Measurements from ENCODE around the gene GLCCI1.

GLCCI1 gene

GRCh38 chr7:7923818-7924217 lies 44.8 kb upstream of the GLCCI1 start:
- H3K4me3 ChIP-seq (ENCODE audit: low read depth, low read length), result no peak overlapping the region
- no peak for DNase-seq (ENCODE audit: low read depth)
- TF ChIP-seq CTCF (IDR thresholded peaks at IDR 0.05; ENCODE audit: control insufficient read depth, extremely low read depth, insufficient read depth), result no peak

GRCh38 chr7:7924303-7924702 lies 44.3 kb upstream of the GLCCI1 start:
- H3K4me3 ChIP-seq (ENCODE audit: low read depth, low read length), result no peak overlapping the region
- TF ChIP-seq CTCF (IDR thresholded peaks at IDR 0.05; ENCODE audit: control insufficient read depth, extremely low read depth, insufficient read depth), result no peak
- DNase-seq (ENCODE audit: low read depth), result no peak

- no peak for TF ChIP-seq CTCF (IDR thresholded peaks at IDR 0.05; ENCODE audit: control insufficient read depth, extremely low read depth, insufficient read depth)
Measured at GRCh38 chr7:7931626-7932025, 37.0 kb upstream of the GLCCI1 start.

GRCh38 chr7:7932553-7932952 lies 36.0 kb upstream of the GLCCI1 start:
- no peak for DNase-seq (ENCODE audit: low read depth)

More at GRCh38 chr7:7931626-7932025, 37.0 kb upstream of the GLCCI1 start:
- no peak overlapping the region for H3K4me3 ChIP-seq (ENCODE audit: low read depth, low read length)
- DNase-seq (ENCODE audit: low read depth), result no peak

GRCh38 chr7:7933915-7934526 lies 34.6 kb upstream of the GLCCI1 start:
- no peak for TF ChIP-seq CTCF (IDR thresholded peaks at IDR 0.05; ENCODE audit: control insufficient read depth, extremely low read depth, insufficient read depth)
- DNase-seq (ENCODE audit: low read depth), result no peak
- no peak overlapping the region for H3K4me3 ChIP-seq (ENCODE audit: low read depth, low read length)

More at GRCh38 chr7:7932553-7932952, 36.0 kb upstream of the GLCCI1 start:
- no peak overlapping the region for H3K4me3 ChIP-seq (ENCODE audit: low read depth, low read length)
- no peak for TF ChIP-seq CTCF (IDR thresholded peaks at IDR 0.05; ENCODE audit: control insufficient read depth, extremely low read depth, insufficient read depth)

GRCh38 chr7:7934945-7935344 lies 33.7 kb upstream of the GLCCI1 start:
- TF ChIP-seq CTCF (IDR thresholded peaks at IDR 0.05; ENCODE audit: control insufficient read depth, extremely low read depth, insufficient read depth), result no peak
- no peak for DNase-seq (ENCODE audit: low read depth)
- H3K4me3 ChIP-seq (ENCODE audit: low read depth, low read length), result no peak overlapping the region

GRCh38 chr7:7938471-7938870 lies 30.1 kb upstream of the GLCCI1 start:
- no peak for TF ChIP-seq CTCF (IDR thresholded peaks at IDR 0.05; ENCODE audit: control insufficient read depth, extremely low read depth, insufficient read depth)
- H3K4me3 ChIP-seq (ENCODE audit: low read depth, low read length), result no peak overlapping the region

More at GRCh38 chr7:7938471-7938870, 30.1 kb upstream of the GLCCI1 start:
- no peak for DNase-seq (ENCODE audit: low read depth)
